ENCODE data around the gene RAB11A.

DNA sequence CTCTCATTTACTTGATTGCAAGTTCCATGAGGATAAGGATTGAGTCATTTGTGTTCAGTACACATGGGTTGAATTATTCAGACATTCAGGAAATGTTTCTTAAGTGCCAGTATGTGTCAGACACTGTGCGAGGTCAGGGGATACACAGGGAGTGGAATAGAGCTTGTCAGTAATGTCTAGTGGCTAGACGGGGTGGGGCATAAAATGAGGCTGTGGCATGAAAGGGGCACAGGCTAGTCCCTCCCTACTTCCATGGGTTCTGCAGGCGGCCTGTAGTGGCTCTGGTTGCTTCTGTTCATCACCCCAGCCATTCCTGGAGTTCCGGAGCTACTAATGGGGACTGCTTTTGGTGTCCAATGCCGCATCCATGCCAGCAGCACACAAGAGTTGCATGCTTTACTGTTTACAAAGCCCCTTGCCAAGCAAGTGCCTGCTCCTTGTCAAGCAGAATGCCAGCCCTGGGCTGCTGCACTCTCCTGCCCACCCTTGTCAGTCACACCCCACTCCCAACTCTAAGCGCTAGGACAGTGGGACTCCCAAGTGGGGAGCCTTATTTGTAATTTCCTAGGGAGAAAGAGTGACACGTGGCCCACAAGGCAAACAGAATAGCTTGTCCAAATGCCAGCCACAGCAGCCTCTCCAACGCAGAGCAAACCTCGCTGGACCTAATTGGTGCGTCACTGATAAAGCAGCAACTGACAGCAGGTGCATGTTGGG is 70.8 kb downstream of the RAB11A start:
- no peak for TF ChIP-seq POLR2A (IDR thresholded peaks at IDR 0.05)
- TF ChIP-seq POLR2AphosphoS5 (IDR thresholded peaks at IDR 0.05), result no peak
- TF ChIP-seq, protein P1, sequence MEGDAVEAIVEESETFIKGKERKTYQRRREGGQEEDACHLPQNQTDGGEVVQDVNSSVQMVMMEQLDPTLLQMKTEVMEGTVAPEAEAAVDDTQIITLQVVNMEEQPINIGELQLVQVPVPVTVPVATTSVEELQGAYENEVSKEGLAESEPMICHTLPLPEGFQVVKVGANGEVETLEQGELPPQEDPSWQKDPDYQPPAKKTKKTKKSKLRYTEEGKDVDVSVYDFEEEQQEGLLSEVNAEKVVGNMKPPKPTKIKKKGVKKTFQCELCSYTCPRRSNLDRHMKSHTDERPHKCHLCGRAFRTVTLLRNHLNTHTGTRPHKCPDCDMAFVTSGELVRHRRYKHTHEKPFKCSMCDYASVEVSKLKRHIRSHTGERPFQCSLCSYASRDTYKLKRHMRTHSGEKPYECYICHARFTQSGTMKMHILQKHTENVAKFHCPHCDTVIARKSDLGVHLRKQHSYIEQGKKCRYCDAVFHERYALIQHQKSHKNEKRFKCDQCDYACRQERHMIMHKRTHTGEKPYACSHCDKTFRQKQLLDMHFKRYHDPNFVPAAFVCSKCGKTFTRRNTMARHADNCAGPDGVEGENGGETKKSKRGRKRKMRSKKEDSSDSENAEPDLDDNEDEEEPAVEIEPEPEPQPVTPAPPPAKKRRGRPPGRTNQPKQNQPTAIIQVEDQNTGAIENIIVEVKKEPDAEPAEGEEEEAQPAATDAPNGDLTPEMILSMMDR (IDR thresholded peaks at IDR 0.05), result no peak
